Skeletal muscle cell (primary cell): Measurements from ENCODE around the gene EEF1A2.

Experiments used
- DNase-seq: peaks from one replicate; pipeline ENCODE4 v3.0.0-alpha.2; 2010; ENCODE audit warnings: low read depth
- H3K4me3 ChIP-seq: 2 replicates; pipeline ENCODE4 v1.5.1; 2011; ENCODE audit warnings: low read depth, mild to moderate bottlenecking, control low read depth, low read length, moderate library complexity

Gene EEF1A2

DNA sequence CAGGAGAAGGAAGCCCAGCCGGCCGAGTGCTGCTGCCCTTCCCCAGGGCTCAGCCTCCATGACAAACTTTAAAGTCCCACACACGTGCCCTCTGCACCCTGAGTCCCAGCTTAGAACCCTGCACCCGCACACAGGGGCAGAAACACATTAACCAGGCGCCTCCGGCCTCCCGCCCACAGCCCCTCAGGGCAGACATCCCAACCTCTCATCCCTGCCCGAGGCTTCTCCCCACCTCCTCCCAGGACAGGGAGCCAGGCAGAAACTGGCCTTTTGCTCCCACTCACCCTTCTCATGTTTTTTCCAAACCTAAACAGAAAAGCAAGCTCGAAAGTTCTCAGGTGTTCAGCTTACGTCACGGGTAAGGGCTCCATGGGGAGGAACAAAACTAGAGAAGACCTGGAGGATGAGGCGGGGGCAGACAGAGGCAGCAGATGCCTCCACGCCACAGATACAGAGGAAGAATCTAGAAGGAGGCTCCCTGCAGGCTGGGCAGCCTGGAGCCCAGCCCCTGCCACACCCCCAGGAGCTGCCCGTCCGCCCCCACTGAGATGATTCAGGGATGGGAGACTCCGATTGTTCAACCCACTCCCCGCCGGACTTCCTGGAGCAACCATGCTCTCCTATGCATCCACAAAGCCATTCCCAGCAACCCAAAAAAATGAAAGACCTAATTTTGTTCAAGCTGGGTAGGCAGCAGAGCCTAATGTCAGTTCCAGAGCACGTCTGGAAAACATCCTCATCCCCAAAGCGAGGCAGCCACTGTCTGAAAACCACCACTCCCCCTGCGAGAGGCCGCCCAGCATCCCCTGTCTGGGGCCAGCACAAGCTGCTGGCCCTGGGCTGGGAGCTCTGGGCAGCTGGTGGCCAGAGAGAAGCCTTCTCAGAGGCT is 35.2 kb downstream of the EEF1A2 start:
- H3K4me3 ChIP-seq, result no peak overlapping the region
- DNase-seq, result no peak

DNA sequence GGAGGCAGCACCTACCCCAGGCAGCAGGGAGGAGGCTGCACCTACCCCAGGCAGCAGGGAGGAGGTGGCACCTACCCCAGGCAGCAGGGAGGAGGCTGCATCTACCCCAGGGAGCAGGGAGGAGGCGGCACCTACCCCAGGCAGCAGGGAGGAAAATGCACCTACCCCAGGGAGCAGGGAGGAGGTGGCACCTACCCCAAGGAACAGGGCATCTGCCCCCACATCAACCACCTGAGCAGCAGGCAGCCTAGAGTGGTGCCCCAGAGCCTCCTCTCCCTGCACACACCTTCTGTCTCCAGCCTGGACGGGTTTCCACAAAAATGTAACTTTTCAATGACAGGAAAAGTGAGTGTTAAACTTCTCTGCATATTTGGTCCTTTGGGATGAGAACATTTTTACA is 36.6 kb downstream of the EEF1A2 start:
- H3K4me3 ChIP-seq, result no peak overlapping the region
- no peak for DNase-seq

- H3K4me3 ChIP-seq, result no peak overlapping the region
- DNase-seq, result no peak
These were observed 37.6 kb downstream of the EEF1A2 start for GRCh38 chr20:63461104-63461763.

DNA sequence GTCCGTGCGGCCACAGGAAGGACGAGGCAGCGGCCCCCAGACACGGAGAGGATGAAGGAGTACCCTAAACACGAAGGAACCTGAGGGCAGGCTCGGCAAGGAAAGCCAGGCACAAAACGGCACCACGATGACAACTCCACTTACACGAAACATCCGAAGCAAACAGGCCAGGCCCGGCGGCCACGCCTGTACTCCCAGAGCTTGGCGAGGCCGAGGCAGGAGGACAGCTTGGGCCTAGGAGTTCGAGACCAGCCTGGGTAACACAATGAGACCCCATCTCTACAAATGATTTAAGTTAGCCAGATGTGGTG is 39.9 kb downstream of the EEF1A2 start:
- DNase-seq, result no peak
- H3K4me3 ChIP-seq, result no peak overlapping the region

GRCh38 chr20:63458170-63459069 is 40.5 kb downstream of the EEF1A2 start:
- no peak for DNase-seq
- H3K4me3 ChIP-seq, result no peak overlapping the region

GRCh38 chr20:63457737-63458136 is 41.1 kb downstream of the EEF1A2 start:
- no peak overlapping the region for H3K4me3 ChIP-seq
- no peak for DNase-seq

GRCh38 chr20:63456429-63457284 is 42.2 kb downstream of the EEF1A2 start:
- H3K4me3 ChIP-seq, result no peak overlapping the region
- DNase-seq, result no peak

DNA sequence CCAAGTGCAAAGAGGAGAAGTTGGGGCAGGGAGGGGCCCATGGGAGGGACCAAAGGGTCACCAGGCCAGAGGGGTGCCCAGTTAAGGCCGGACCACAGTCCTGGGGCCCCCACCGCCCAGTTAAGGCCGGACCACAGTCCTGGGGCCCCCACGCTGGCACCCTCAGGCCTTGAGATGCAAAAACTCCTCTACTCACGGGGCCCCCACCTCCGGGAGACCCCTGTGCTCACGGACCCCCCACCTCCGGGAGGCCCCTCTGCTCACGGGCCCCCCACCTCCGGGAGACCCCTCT is 43.4 kb downstream of the EEF1A2 start:
- DNase-seq, result no peak
- no peak overlapping the region for H3K4me3 ChIP-seq

DNA sequence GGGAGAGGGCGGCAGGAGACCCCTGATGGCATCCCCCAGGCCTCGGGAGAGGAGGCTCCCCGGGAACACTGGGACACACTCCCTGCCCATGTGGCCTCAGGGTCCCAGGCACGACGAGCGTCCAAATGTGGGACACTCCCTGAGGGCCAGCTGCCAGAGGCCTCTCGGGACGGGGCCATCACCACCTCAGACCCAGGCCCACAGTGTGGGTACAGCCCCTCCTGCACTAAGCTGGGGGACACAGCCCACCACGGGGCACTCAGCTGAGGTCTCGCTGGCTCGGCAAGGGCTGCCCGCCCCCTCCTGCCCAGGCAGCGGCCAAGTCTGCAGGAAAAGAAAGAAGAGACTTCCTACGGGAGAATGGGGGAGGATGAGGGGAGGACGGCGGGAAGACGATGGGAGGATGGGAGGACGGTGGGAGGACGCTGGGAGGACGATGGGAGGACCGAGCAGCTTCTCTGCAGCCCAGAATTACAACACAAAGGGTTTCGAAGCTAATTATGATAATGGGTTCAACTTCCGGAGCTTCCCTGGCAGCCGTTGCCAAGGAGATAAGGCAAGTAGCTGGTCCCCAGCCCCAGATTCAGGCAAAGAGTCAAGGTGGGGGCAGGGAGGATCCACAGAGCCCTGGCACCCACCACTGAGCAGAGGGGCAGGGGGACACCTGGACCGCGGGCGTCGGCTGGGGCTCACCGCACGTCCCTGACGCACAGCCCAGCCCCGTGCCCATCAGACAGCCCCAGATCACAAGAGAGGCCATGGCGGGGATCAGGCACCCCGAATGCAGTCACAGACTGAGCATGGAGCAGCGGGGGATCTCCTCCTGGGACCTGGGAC is 43.9 kb downstream of the EEF1A2 start:
- no peak for DNase-seq
- no peak overlapping the region for H3K4me3 ChIP-seq

GRCh38 chr20:63452821-63453523 is 45.9 kb downstream of the EEF1A2 start:
- H3K4me3 ChIP-seq, result no peak overlapping the region
- no peak for DNase-seq

DNA sequence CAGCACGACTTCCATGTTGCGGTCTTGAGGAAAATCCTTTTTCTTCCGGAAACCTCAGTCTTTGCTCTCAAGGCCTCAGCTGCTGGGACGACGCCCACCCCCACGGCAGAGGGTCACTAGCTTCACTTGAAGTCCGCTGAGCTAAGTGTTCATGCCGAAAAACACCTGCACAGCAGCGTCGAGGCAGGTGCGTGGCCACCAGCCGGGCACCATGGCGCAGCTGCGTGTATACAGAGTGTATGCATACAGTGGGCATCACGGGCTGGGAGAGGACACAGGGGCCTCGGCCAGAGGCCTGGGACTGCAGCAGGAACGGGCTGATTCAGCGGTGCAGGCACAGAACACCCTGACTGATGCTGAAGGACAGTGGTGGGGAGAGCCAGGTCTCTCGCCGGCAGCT is 46.5 kb downstream of the EEF1A2 start:
- H3K4me3 ChIP-seq, result no peak overlapping the region
- no peak for DNase-seq

GRCh38 chr20:63451821-63452220 is 47.1 kb downstream of the EEF1A2 start:
- DNase-seq, result no peak
- no peak overlapping the region for H3K4me3 ChIP-seq

GRCh38 chr20:63449796-63450730 is 48.8 kb downstream of the EEF1A2 start:
- H3K4me3 ChIP-seq, result no peak overlapping the region
- no peak for DNase-seq

DNA sequence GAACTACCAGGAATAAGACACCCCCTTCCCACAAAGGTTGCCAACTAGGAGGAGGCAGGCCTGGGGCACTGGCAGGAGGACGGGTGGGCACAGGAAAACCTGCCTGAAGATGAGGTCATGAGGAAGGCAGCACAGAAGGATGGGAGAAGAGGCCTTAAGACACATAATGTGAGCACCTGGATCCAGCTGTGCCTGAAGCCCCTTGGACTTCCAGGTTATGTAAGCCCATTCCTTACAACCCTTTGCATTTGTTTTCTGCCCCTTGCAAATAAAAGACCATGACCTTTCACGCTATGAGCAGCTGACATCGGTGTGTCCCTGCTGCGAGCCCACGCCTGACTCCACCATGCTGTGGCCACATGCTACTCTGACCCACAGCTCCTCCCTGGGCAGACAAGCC is 49.9 kb downstream of the EEF1A2 start:
- no peak for DNase-seq
- no peak overlapping the region for H3K4me3 ChIP-seq

- no peak for DNase-seq
- H3K4me3 ChIP-seq, result no peak overlapping the region
These were observed 50.9 kb downstream of the EEF1A2 start for GRCh38 chr20:63448031-63448430.

GRCh38 chr20:63447320-63447719 is 51.6 kb downstream of the EEF1A2 start:
- no peak overlapping the region for H3K4me3 ChIP-seq
- DNase-seq, result no peak
